Activated gamma-delta T cell (primary cell): Measurements from ENCODE around the gene DDX39A.
"Not testable (repeated sequence)": the region's sequence is repeated elsewhere in the genome, so short reads cannot be mapped to it uniquely, and the experiment has no call there.

Experiments used
- DNase-seq: peaks from one replicate; lab custom pipeline; 2025; lab: John Stamatoyannopoulos, UW
- total RNA-seq, 2 donors: gene quantifications; one replicate each; lab custom pipeline; 2026; lab: John Stamatoyannopoulos, UW

The DDX39A gene
- 120 to 129 reads per million in 2 donors for total RNA-seq

DNA sequence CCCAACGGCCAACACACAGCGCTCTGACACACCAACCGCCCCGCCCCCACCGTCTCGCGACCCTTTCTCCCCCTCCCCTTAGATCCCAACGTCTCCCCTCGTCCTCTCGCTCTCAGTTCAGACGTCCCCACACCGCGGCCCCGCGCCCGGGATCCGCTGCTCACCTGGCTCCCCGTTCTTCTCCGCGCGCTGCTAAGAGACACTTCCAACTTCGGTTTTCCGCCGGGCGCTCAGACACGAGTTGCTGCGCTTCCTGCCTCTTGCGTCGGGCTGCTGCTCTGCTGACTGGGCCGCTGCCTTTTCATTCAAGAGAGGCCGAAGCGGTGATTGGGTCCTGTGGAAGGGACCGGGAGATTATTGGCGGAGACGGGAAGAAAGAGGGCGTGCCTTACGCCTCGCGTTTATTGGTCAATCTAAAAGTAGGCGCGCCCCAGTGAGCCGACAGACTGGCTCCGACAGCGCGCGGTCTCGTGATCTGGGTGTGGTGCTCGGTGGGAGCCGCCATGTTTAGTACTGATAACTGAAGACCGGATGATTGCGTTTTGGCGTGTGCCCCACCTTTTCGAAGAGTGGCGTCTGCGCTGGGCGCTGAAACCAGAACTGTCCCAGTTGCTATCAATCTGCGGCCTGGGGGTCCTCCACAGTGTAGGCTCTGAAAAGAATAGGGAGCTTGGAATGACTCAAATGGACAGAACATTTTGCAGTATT is at the start of gene DDX39A:
Gene DDX39A, minus strand, starts transcription at position 236 of the 708 bp plus-strand sequence. CDS start 6,121 bp downstream, outside the sequence.
- peak; percentile 87 for DNase-seq

DNA sequence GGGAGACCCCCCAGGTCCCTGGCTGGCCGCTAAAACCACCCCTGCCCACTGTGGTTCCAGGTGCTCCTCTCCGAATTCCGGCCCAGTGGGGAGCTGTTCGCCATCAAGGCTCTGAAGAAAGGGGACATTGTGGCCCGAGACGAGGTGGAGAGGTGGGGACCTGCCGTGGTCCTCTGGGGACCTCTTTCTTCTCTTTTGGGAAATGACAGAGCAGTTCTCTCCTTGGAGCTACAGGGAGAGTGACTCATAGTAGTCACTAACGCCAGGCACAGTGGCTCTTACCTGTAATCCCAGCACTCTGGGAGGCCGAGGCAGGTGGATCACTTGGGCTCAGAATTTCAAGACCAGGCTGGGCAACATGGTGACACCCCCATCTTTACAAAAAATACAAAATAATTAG is 48.7 kb upstream of the DDX39A start:
- no peak for DNase-seq

DNA sequence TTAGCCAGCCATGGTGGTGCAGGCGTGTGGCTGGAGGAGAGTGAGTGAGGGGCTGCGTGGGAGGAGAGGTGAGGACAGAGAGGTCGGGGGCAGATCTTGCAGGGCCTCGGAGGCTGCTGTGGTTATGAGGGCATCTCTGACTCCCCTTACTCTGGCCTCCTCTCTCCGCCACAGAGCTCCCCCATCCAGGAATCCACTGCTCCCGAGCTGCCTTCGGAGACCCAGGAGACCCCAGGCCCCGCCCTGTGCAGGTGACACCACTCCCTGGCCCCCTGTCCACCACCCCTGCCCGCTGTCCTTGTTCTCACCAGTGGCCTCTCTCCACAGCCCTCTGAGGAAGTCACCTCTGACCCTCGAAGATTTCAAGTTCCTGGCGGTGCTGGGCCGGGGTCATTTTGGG is 48.2 kb upstream of the DDX39A start:
- DNase-seq: no peak

DNA sequence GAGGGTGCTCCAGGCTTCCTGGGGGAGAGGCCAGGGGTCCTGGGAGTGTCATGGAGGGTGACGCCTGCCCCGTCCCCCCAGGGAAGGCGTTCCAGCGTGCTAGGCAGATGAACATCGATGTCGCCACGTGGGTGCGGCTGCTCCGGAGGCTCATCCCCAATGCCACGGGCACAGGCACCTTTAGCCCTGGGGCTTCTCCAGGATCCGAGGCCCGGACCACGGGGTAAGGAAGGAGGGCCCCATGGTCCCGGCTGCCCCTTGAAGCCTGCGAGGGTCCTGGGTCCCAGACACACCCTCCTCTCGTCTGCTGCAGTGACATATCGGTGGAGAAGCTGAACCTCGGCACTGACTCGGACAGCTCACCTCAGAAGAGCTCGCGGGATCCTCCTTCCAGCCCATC is 44.6 kb upstream of the DDX39A start:
- no peak for DNase-seq

DNA sequence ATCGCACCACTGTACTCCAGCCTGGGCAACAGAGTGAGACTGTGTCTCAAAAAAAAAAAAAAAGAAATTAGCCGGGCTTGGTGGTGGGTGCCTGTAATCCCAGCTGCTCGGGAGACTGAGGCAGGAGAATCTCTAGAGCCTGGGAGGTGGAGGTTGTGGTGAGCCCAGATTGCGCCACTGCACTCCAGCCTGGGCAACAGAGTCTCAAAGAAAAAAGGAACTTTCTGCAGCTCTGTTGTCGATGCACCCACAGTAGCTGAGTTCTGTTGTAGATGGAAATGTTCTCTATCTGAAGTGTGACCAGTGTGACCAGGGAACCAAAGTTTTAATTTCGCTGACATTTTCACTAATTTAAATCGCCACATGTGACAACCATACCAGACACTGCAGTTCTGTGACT is 43.3 kb upstream of the DDX39A start:
- DNase-seq: not testable (repeated sequence)

DNA sequence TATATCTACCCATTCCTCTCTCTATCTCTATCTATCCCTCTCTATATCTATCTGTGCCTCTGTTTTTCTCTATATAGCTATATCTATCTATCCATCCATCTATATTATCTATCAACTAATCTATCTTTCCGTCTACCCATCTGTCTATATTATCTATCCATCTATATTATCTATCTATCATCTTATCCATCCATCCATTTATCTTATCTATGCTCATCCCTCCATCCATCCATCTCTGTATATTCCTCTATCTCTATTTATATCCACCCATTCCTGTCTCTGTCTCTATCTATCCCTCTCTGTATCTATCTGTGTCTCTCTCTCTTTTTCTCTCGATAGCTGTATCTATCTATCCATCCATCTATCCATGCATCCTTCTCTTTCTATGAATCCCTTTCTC is 41.8 kb upstream of the DDX39A start:
- DNase-seq: no peak

- DNase-seq: no peak
These were observed 40.6 kb upstream of the DDX39A start for GRCh38 chr19:14459703-14460102.

DNA sequence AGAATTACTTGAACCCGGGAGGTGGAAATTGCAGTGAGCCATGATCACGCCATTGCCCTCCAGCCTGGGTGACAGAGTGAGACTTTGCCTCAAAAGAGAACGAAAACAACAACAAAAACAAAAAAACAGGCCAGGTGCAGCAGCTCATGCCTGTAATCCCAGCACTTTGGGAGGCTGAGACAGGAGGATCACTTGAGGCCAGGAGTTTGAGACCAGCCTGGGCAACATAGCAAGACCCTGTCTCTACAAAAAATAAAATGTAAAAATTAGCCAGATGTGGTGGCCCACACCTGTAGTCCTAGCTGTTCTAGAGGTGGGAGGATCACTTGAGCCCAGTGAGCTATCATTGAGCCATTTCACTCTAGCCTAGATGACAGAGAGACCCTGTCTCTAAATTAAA is 33.2 kb upstream of the DDX39A start:
- not testable (repeated sequence) for DNase-seq

- DNase-seq: no peak
These were observed 31.7 kb upstream of the DDX39A start for GRCh38 chr19:14450876-14451275.

DNA sequence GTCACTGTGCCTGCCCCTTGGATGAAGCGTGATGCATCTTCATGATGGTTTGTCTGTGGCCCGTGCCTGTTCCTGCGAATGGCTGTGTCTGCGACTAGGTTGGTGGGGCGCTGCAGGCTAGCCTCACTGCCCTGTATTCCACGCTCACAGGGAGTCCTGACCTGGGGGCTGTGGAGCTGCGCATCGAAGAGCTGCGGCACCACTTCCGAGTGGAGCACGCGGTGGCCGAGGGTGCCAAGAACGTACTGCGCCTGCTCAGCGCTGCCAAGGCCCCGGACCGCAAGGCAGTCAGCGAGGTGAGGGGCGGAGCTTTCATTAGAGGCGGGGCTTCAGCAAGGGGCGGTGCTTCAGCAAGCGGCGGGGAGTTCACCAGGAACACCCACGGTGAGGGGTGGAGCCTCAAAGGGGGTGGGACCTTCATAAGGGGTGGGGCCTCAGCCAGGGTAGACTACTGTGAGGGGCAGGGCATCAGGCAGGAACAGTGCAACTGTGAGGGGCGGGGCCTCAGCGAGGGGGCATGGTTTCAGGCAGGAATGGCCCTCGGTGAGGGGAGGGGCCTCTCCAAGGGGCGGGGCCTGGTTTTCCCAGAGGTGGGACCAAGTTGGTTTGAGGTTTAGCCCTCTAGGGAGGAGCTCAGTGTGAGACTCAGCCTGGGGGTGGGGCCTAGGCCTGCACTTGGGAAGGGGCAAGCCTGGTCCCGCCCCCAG is 31.2 kb upstream of the DDX39A start:
- no peak for DNase-seq

DNA sequence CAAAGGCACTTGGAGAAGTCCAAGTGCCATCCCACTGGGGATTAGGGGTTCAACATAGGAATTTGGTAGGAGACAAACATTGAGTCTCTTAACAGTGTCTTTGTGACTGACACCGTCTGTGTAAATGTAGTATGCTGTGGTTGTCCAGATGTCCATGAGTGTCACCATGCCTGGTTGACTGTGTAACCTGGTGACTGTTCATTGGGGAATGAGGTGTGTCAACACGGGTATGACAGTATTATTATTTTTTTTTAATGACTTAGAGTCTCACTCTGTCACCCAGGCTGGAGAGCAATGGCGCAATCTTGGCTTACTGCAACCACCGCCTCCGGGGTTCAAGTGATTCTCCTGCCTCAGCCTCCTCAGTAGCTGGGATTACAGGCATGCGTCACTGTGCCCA is 30.2 kb upstream of the DDX39A start:
- no peak for DNase-seq

DNA sequence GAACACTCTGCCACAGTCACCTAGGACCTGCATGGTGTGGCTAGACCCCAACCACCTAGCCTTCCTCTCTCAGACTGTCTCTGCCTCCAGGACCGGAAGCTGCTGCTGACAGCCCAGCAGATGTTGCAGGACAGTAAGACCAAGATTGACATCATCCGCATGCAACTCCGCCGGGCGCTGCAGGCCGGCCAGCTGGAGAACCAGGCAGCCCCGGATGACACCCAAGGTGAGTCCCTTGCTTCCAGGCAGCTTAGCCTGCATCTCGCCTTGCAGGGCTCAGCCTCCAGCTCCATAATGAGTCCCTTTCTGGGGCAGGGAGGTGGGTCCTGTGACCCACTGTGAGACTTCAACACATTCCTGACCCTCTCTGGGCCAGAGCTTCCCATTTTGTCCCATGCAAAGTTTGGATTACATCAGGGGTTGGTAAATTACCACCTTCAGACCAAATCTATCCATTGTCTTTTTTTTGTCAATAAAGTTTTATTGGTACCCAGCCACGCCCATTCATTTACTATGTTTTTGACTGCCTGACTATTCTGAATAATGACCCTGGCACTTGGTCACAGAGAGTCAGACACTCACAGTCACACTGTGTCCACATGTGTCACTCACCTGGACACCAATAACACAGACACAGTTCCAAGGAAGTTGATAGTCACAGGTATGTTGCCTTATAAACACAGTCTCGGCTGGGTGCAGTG is 27.3 kb upstream of the DDX39A start:
- DNase-seq: no peak

- DNase-seq: no peak
These were observed 24.6 kb upstream of the DDX39A start for GRCh38 chr19:14443632-14444216.

GRCh38 chr19:14442891-14443631 is 23.9 kb upstream of the DDX39A start:
- DNase-seq: no peak

GRCh38 chr19:14441041-14441938 is 22.1 kb upstream of the DDX39A start:
- DNase-seq: no peak

DNA sequence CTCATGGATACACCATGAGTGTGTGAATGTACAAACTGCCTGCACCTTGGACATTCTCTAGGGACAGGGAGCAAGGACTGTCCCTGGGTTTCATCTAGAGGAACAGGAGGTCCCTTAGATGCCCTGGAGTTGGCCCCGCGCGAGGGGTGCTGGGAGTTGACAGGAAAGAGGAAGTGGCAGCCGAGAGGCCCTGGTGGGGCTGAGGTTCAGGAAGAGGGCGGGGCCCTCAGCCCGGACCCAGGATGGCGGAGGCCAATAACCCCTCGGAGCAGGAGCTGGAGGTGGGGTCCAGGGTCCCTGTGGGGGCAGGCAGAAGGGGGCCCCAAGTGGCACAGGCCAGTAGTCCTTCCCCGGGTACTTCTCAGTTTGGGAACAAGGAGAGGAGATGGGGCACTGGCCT is 20.9 kb upstream of the DDX39A start:
- DNase-seq: peak; percentile 53

DNA sequence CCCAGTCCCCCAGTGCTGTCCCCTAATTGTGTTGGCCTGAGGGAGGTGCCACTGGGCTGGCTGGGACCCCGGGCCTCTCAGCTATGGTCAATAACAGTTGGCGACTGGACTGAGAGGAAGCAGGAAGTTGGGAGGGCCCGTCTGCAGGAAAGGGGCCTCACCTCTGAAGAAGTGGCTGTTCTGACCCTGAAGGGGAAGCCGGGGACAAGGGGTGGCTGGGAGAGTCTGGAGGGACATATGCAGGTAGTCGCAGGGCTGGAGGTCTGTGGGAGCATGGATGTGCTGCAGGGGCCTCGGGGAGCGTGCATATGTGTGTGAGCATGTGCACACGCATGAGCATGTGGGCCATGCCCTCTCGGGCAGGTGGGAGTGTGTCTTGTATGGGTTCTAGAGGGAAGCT is 19.9 kb upstream of the DDX39A start:
- no peak for DNase-seq

DNA sequence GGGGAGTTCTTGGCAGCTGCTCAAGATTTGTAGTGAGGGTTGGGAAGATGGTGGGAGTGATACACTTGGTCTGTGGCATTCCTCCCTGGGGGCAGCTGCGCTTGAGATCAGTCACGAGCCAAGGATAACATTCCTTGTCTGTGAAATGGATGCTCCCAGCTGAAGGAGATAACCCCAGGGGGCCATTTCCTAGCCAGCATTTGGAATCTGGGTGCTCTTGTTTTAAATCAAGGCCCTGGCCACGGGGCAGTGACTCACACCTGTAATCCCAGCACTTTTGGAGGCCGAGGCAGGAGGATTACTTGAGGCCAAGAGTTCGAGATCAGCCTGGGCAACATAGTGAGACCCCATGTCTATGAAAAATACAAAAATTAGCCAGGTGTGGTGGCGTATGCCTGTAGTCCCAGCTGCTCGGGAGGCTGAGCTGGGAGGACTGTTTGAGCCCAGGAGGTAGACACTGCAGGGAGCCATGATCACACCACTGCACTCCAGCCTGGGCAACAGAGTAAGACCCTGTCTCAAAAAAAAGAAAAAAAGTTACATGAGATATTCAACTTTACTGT is 18.5 kb upstream of the DDX39A start:
- DNase-seq: no peak

- no peak for DNase-seq
These were observed 16.3 kb upstream of the DDX39A start for GRCh38 chr19:14435320-14436050.
